Parathyroid adenoma (tissue), 2 donors: ENCODE measurements around the gene HERC4.

ENCODE experiments used
- H2AFZ ChIP-seq: fragments of 300-600 bp; sonication (generic); one replicate; pipeline ENCODE4 v1.7.0; 2017; ENCODE audit warnings: antibody characterized with exemption, mild to moderate bottlenecking
- H3K27ac ChIP-seq: fragments of 300-600 bp; sonication (generic); one replicate; pipeline ENCODE4 v1.7.0; 2017
- H3K27me3 ChIP-seq: fragments of 300-600 bp; sonication (generic); one replicate; pipeline ENCODE4 v1.7.0; 2017; ENCODE audit warnings: low read length; ENCODE audit not compliant: control insufficient read depth, insufficient read depth
- H3K36me3 ChIP-seq: fragments of 300-600 bp; sonication (generic); one replicate; pipeline ENCODE4 v1.7.0; 2017; ENCODE audit warnings: low read length; ENCODE audit not compliant: control insufficient read depth, insufficient read depth
- H3K4me1 ChIP-seq: fragments of 300-600 bp; sonication (generic); one replicate; pipeline ENCODE4 v1.7.0; 2017; ENCODE audit warnings: control low read depth
- H3K4me2 ChIP-seq: fragments of 300-600 bp; sonication (generic); one replicate; pipeline ENCODE4 v1.7.0; 2017; ENCODE audit warnings: low read length
- H3K4me3 ChIP-seq: fragments of 300-600 bp; sonication (generic); one replicate; pipeline ENCODE4 v1.7.0; 2017; ENCODE audit warnings: low read depth, low read length
- H3K79me2 ChIP-seq: fragments of 300-600 bp; sonication (generic); one replicate; pipeline ENCODE4 v1.7.0; 2017; ENCODE audit warnings: control low read depth
- H3K9ac ChIP-seq: fragments of 300-600 bp; sonication (generic); one replicate; pipeline ENCODE4 v1.7.0; 2017; ENCODE audit warnings: mild to moderate bottlenecking
- H3K9me3 ChIP-seq: fragments of 300-600 bp; sonication (generic); one replicate; pipeline ENCODE4 v1.7.0; 2017; ENCODE audit warnings: low read length; ENCODE audit not compliant: control insufficient read depth
- TF ChIP-seq, protein P1 (sequence below): fragments of 300-600 bp; sonication (generic); IDR thresholded peaks from one replicate; pipeline ENCODE4 v1.7.0; 2017; ENCODE audit warnings: antibody characterized with exemption, mild to moderate bottlenecking
- donor health status: primary hyperparathyroidism.

HERC4 gene

DNA sequence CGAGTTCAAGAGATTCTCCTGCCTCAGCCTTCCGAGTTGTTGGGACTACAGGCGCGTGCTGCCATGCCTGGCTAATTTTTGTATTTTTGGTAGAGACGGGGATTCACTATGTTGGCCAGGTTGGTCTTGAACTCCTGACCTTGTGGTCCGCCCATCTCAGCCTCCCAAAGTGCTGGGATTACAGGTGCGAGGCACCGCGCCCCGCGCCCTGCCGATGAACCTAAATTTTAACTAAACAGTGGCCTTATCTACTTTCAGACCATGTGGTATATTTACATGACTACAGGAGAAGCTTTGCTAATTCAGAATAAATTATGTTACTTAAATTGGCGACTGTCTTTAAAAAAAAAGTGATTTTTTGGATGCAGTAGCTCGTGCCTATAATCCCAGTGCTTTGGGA, 181.4 kb downstream of the HERC4 start:
- H2AFZ ChIP-seq = no peak overlapping the region
- no peak overlapping the region for H3K4me2 ChIP-seq
- no peaks in the 10 kb centered on the region for H3K9me3 ChIP-seq
- H3K36me3 ChIP-seq = no peaks in the 10 kb centered on the region
- H3K4me3 ChIP-seq = no peak overlapping the region
- no peaks in the 10 kb centered on the region for H3K27me3 ChIP-seq
- TF ChIP-seq, protein P1, sequence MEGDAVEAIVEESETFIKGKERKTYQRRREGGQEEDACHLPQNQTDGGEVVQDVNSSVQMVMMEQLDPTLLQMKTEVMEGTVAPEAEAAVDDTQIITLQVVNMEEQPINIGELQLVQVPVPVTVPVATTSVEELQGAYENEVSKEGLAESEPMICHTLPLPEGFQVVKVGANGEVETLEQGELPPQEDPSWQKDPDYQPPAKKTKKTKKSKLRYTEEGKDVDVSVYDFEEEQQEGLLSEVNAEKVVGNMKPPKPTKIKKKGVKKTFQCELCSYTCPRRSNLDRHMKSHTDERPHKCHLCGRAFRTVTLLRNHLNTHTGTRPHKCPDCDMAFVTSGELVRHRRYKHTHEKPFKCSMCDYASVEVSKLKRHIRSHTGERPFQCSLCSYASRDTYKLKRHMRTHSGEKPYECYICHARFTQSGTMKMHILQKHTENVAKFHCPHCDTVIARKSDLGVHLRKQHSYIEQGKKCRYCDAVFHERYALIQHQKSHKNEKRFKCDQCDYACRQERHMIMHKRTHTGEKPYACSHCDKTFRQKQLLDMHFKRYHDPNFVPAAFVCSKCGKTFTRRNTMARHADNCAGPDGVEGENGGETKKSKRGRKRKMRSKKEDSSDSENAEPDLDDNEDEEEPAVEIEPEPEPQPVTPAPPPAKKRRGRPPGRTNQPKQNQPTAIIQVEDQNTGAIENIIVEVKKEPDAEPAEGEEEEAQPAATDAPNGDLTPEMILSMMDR = no peak
- no peak overlapping the region for H3K27ac ChIP-seq
- H3K4me1 ChIP-seq = no peaks in the 10 kb centered on the region
- peaks cover 43% of the 10 kb centered on the region for H3K79me2 ChIP-seq
- H3K9ac ChIP-seq = no peak overlapping the region

DNA sequence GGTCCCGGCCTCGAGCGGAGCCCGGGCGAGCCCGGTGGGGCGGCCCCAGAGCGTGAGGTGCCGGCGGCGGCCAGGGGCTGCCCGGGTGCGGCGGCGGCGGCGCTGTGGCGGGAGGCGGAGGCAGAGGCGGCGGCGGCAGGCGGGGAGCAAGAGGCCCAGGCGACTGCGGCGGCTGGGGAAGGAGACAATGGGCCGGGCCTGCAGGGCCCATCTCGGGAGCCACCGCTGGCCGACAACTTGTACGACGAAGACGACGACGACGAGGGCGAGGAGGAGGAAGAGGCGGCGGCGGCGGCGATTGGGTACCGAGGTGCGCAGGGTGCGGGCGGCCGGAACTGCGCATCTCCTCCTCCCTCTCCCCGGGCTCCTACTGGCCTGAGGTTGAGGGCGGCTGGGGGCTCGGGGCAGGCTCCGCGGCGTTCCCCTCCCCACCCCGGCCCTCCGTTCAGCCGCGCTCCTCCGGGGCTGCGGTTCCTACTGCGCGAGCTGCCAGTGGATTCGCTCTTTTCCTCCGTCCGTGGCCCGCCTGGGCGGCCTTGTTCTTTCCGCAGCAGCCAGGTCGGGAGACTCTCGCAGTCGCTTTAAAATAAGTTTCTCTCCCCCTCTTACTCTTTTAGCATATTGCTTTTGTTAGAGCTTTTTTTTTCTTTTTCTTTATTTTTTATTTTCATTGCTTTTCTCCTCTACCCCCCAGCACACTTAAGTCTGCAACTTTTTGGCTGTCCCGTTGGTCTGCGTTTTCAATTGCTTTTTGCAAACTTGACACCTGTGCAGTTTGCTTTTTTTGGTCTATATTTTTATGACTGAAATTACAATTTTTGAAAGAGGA, 190.0 kb downstream of the HERC4 start:
- Histone ChIP-seq H3K36me3 (no peaks in the 10 kb centered on the region), H2AFZ (peak overlapping the region; percentile 91), H3K27me3 (no peaks in the 10 kb centered on the region), H3K27ac (peak overlapping the region; percentile 85), H3K4me3 (peak overlapping the region; percentile 75), H3K4me2 (peak overlapping the region; percentile 82), H3K4me1 (no peaks in the 10 kb centered on the region), H3K79me2 (peaks cover 11% of the 10 kb centered on the region), H3K9ac (peak overlapping the region; percentile 68), H3K9me3 (no peaks in the 10 kb centered on the region)
- TF ChIP-seq, protein P1 = no peak

DNA sequence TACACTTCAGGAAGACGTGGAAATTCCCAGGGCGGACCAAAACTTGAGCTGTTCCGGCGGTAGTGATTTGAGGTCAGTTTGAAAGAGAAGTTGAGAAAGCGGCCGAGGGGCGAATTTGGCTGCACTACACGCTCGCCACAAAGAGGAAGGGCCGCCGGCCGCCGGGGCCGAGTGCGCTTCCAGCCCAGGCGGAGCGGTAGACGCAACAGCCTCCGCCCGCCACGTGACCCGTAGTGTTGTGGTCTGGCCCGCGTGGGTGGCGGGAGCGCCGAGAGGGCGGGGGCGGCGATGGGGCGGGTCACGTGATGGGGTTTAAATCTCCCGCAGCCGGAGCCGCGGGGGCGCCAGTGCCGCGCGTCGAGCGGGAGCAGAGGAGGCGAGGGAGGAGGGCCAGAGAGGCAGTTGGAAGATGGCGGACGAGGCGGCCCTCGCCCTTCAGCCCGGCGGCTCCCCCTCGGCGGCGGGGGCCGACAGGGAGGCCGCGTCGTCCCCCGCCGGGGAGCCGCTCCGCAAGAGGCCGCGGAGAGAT, 190.7 kb downstream of the HERC4 start, which contains the start of gene SIRT1:
TSS of gene SIRT1 (plus strand) at position 344 of the 529 bp plus-strand sequence. CDS start at position 410, 66 bp downstream.
- Histone ChIP-seq H3K4me2 (peak within 1 kb of the TSS; percentile 96), H3K27me3 (no peaks in the 10 kb centered on the region), H3K27ac (peak within 1 kb of the TSS; percentile 85), H3K4me3 (peak within 1 kb of the TSS; percentile 75), H3K9ac (peak within 1 kb of the TSS; percentile 68), H2AFZ (peak within 1 kb of the TSS; percentile 91), H3K4me1 (no peaks in the 10 kb centered on the region), H3K36me3 (no peaks in the 10 kb centered on the region), H3K79me2 (peaks cover 10% of the 10 kb centered on the region), H3K9me3 (no peaks in the 10 kb centered on the region)
- TF ChIP-seq, protein P1 = peak; percentile 20

DNA sequence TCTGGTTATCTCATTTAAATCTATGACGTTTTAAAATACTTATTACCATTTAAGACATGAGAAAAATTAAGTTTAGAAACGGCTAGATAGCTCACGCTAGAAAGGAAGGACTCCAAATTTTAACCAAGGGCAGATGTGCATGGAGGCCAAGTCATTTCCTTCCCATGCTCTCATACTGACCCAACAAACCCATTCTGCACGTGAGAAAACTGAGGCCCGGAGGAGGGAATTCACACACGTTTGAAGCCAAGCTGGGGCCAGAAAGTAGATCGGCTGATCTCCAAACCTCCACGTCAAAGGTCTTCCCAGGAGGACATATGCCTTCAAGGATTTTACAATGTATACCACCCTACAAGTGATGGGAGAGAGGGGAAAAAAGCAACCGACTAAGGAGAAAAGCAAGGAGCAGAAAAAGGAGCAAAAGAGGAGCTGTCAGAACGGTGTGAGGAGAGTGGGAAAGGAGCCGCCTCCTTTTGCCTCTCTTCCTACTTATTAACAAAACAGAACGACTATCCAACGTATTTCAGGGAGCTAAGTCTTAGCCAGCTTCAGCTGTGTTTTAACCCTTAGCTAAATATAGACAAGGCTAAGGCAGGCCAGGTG, 191.3 kb downstream of the HERC4 start:
- H2AFZ ChIP-seq = peak overlapping the region; percentile 91
- H3K4me3 ChIP-seq = peak overlapping the region; percentile 75
- H3K4me2 ChIP-seq = peak overlapping the region; percentile 96
- TF ChIP-seq, protein P1 = no peak
- H3K4me1 ChIP-seq = no peaks in the 10 kb centered on the region
- peak overlapping the region; percentile 85 for H3K27ac ChIP-seq
- H3K36me3 ChIP-seq = no peaks in the 10 kb centered on the region
- no peak overlapping the region for H3K9ac ChIP-seq
- no peaks in the 10 kb centered on the region for H3K27me3 ChIP-seq
- peaks cover 10% of the 10 kb centered on the region for H3K79me2 ChIP-seq
- H3K9me3 ChIP-seq = no peaks in the 10 kb centered on the region
